SU-DHL-6 (cell line): ENCODE results near the gene MCUR1.

Experiments
- CTCF ChIP-seq: fragments of 200-600 bp; sonication (generic); IDR thresholded peaks from one replicate; pipeline ENCODE4 v1.5.1; 2017; ENCODE audit warnings: antibody characterized with exemption, mild to moderate bottlenecking, low read length, moderate library complexity; ENCODE audit not compliant: insufficient read depth, poor library complexity, severe bottlenecking
- EZH2phosphoT487 ChIP-seq: fragments of 200-600 bp; sonication (generic), shearing (Covaris generic); conservative IDR thresholded peaks from 2 replicates; pipeline ENCODE4 v1.6.1; 2018; ENCODE audit warnings: mild to moderate bottlenecking, antibody characterized with exemption, low read length, moderate library complexity, mixed read lengths

- TF ChIP-seq CTCF (no peak), EZH2phosphoT487 (no peak)
Measured at GRCh38 chr6:13761361-13762036, 52.9 kb downstream of the MCUR1 start.
